AG04450 (cell line): ENCODE results near the gene CTTNBP2. TPM values are rescaled to one million over a fixed set of nuclear protein-coding genes. Genes with fewer than 3 reads are reported as not detected.
A peak's percentile ranks its signal among the peaks of the same experiment; 100 is the strongest.

Source experiments
- CTCF ChIA-PET: fragments of 300-600, 350-600 bp; formaldehyde crosslinking; extraction: SDS; loops from one replicate; lab custom pipeline; 2022; ENCODE audit warnings: antibody characterized with exemption, inconsistent platforms; lab: Charles Lee
- POLR2A ChIA-PET: fragments of 350-600 bp; formaldehyde crosslinking; extraction: SDS; loops from one replicate; lab custom pipeline; 2021; ENCODE audit warnings: antibody characterized with exemption, inconsistent platforms; lab: Yijun Ruan, JAX
- DNase-seq: peaks from one replicate; pipeline ENCODE4 v3.0.0-alpha.2; 2011; ENCODE audit warnings: low read depth, low spot score
- H3K27ac ChIP-seq: one replicate; pipeline ENCODE4 v1.5.1; 2012; ENCODE audit warnings: low read depth, low read length, control low read depth
- H3K27me3 ChIP-seq: one replicate; pipeline ENCODE4 v1.6.0; 2012; ENCODE audit warnings: low read length; ENCODE audit not compliant: control insufficient read depth, insufficient read depth
- H3K4me3 ChIP-seq: 2 replicates; pipeline ENCODE4 v1.5.1; 2011; ENCODE audit warnings: mild to moderate bottlenecking, low read depth, low read length, control low read depth
- H3K9me3 ChIP-seq: 2 replicates; pipeline ENCODE4 v1.5.1; 2012; ENCODE audit warnings: low read length; ENCODE audit not compliant: control insufficient read depth, insufficient read depth
- polyA plus RNA-seq: library from polyadenylated mRNA; depleted of rRNA; stranded (reverse); fragments of >200 nt; gene quantifications from 2 replicates; pipeline ENCODE4 v1.2.3, GENCODE V29; 2011
- TF ChIP-seq, protein P1 (sequence below): IDR thresholded peaks from 2 replicates; pipeline ENCODE4 v1.5.1; 2011; ENCODE audit warnings: low read depth, low read length, control low read depth, inconsistent platforms

The CTTNBP2 gene
- polyA plus RNA-seq, 1 experiment = 14.4 TPM

DNA sequence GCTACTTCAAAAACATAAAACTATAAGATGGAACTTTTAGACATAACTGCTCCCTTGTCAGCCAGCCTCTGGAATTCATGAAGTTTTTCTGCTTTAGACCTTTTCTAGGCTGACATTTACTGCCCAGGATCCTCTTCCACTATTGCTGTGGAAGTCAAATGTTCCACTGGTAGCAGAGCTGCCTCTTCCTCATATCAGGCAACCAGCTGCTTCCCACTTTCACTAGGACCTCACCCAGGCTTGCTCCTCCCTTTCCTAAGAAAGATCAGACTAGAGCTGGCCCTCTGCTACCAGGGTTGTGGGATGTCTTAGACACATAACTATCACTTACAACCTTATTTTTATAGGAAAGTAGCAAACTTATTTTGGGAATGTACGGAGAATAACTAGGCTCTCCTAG lies 121.5 kb downstream of the CTTNBP2 start:
- POLR2A ChIA-PET = interaction anchor here (0.6 kb wide), 1 partner anchor 80 kb away, joined by 3 read pairs; no protein-coding TSS in a partner anchor
- Histone ChIP-seq H3K27ac (no peak overlapping the region), H3K4me3 (no peak overlapping the region), H3K27me3 (no peaks in the 10 kb centered on the region), H3K9me3 (no peaks in the 10 kb centered on the region)
- TF ChIP-seq, protein P1, sequence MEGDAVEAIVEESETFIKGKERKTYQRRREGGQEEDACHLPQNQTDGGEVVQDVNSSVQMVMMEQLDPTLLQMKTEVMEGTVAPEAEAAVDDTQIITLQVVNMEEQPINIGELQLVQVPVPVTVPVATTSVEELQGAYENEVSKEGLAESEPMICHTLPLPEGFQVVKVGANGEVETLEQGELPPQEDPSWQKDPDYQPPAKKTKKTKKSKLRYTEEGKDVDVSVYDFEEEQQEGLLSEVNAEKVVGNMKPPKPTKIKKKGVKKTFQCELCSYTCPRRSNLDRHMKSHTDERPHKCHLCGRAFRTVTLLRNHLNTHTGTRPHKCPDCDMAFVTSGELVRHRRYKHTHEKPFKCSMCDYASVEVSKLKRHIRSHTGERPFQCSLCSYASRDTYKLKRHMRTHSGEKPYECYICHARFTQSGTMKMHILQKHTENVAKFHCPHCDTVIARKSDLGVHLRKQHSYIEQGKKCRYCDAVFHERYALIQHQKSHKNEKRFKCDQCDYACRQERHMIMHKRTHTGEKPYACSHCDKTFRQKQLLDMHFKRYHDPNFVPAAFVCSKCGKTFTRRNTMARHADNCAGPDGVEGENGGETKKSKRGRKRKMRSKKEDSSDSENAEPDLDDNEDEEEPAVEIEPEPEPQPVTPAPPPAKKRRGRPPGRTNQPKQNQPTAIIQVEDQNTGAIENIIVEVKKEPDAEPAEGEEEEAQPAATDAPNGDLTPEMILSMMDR = no peak
- CTCF ChIA-PET = interaction anchor here (0.7 to 3.0 kb wide), 16 partner anchors 11 to 463 kb away, joined by 3 to 14 read pairs (median 4); no protein-coding TSS in a partner anchor
- DNase-seq = no peak

DNA sequence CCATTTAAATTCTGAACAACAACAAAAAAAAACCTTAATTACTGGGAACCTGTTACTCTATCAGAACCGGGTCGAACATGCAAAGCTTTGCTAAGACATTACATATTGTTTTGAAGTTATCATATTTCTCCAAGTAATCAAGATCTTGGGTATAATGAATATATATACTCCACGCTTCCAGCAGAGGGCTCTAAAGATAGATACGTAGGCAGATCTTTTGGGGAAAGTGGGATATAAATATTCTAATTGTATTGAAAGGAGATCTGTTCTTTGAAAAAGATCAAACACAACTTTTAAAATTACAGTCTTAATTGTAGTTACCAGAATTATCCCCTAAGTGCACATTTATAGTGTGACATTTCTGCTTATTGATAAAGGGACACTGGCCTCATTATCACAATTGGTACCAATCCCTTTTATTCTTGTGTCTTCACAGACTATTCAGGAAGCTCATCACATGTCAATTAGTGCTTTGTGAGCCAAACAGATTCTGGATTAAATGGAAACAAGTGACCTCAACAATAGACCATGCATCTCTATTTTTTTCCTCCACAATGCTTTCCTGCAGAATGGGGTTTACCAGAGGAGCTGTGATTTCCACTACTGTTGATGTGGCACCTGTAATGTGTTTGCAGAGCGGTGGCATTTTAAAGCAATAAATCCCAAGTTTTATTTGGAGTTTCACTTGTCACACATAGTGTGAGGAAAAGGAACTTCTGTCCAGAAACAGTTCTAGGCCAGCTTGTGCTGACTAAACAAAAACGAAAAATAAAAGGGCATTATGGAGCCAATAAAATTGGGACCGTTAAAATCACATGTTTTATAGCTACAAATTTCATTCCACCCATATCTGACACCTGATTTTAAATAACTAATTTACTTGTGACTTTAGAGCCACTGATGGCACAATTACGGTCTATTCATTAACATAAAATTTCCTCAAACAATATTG lies 122.4 kb downstream of the CTTNBP2 start:
- Histone ChIP-seq H3K4me3 (no peak overlapping the region), H3K27me3 (no peaks in the 10 kb centered on the region), H3K27ac (no peak overlapping the region), H3K9me3 (no peaks in the 10 kb centered on the region)
- DNase-seq = no peak
- TF ChIP-seq, protein P1 = peak; percentile 67
- CTCF ChIA-PET = interaction anchor here (0.7 to 3.0 kb wide), 33 partner anchors 10 to 462 kb away, joined by 3 to 14 read pairs (median 3); no protein-coding TSS in a partner anchor
- POLR2A ChIA-PET = no interaction called here

DNA sequence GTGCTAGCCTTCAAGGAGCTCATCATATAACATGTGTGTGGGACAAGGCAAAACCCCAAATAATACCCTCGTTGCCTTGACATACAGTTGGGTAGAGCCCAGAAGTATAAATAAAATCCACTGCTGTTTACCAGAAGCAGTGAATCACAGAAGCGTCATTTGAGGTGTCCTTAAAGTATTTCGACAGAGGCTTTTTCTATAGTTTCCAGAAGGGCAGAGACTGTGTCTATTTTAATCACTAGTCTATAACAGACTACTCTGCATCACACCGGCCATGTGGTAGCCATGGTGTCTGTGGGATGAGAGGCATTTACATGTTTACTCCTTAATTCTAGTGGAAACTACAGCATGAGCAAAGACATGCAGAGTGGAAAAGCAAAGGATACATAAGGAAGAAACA lies 131.3 kb downstream of the CTTNBP2 start:
- DNase-seq = peak; percentile 53
- CTCF ChIA-PET = interaction anchor here (2.3 kb wide), 1 partner anchor 9 kb away, joined by 10 read pairs; no protein-coding TSS in a partner anchor

DNA sequence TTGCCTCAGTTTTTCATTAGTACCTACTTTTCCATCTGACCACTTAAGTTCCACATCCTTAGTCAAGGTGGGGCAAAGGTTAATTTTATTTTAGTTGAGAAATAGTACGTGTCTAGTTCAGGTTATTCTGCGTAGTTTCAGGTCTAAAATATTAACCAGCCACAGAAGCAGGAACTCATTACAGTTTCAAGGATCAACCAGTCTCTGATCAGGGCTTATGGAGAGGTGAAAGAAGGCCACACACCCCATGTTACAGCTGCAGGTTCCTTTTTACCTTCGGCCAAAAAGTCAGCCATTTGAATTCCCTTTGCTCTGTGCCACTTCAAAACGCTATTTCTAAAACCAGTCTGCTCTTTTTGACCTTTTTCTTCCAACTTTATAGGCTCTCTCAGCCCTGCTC lies 134.2 kb downstream of the CTTNBP2 start:
- ChIA-PET CTCF (no interaction called here), POLR2A (no interaction called here)
- DNase-seq = no peak
- Histone ChIP-seq H3K9me3 (no peaks in the 10 kb centered on the region), H3K27me3 (no peaks in the 10 kb centered on the region), H3K4me3 (no peak overlapping the region), H3K27ac (no peak overlapping the region)
- TF ChIP-seq, protein P1 = no peak

More for the DNA sequence above, 131.3 kb downstream of the CTTNBP2 start:
- Histone ChIP-seq H3K4me3 (no peak overlapping the region), H3K27me3 (no peaks in the 10 kb centered on the region), H3K9me3 (no peaks in the 10 kb centered on the region), H3K27ac (peak overlapping the region; percentile 42)
- TF ChIP-seq, protein P1 = no peak
- POLR2A ChIA-PET = no interaction called here

DNA sequence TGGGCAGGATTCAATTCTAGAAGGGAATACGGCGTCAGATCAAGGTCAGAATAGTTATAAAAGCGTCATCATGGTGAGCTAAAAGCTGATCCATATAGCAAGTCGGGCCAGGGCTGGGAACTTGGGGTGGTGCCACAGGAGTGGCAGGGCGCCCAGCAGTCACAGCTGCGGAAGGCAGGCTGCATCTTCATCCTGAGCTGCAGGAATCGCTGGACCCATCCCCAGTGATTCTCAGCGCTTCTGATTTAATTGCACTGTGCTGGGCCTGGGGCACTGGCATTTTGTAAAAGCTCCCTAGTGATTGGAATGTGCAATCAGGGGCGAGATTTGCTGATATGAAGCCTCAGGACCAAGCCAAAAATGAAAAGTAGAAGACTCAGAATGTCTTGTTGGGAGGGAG lies 135.3 kb downstream of the CTTNBP2 start:
- no peak overlapping the region for H3K27ac ChIP-seq
- DNase-seq = no peak
- no peak overlapping the region for H3K4me3 ChIP-seq
- TF ChIP-seq, protein P1 = no peak
- ChIA-PET CTCF (interaction anchor here (1.3 kb wide), 1 partner anchor 13 kb away, joined by 5 read pairs; no protein-coding TSS in a partner anchor), POLR2A (no interaction called here)
- no peaks in the 10 kb centered on the region for H3K27me3 ChIP-seq
- no peaks in the 10 kb centered on the region for H3K9me3 ChIP-seq
